ENCODE results near the gene NUDT13.

NUDT13 gene

DNA sequence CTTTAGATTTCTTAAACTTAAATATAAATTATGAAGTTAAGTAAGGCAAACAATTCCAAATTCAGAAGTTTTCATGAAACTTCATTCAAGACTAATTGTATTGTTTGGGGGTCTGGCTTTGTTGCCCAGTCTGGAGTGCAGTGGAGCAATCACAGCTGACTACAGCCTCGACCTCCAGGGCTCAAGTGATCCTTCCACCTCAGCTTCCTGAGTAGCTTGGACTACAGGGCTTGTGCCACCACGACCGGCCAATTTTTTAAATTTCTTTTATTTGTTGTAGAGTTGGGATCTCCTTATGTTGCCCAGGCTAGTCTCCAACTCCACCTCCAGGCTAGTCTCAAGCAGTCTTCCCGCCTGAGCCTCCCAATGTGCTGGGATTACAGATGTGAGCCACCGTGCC lies 26.0 kb upstream of the NUDT13 start:
- H3K4me1 ChIP-seq (ENCODE audit: control insufficient read depth, insufficient read depth, low read length), result no peaks in the 10 kb centered on the region
- no peaks in the 10 kb centered on the region for H3K9me3 ChIP-seq (ENCODE audit: control insufficient read depth, low read length)
- 90 to 96% methylated on average over 5 of the region's 5 CpGs for WGBS, 2 experiments
- no peaks in the 10 kb centered on the region for H3K36me3 ChIP-seq (ENCODE audit: control insufficient read depth, insufficient read depth, low read length)
- no peak overlapping the region for H3K27ac ChIP-seq (ENCODE audit: insufficient read depth, low read depth, low read length, poor library complexity, severe bottlenecking)
- no peaks in the 10 kb centered on the region for H3K27me3 ChIP-seq (ENCODE audit: control insufficient read depth, insufficient read depth, low read length, poor library complexity, severe bottlenecking)
- H3K4me3 ChIP-seq (ENCODE audit: insufficient read depth, low read depth, low read length), result no peak overlapping the region

DNA sequence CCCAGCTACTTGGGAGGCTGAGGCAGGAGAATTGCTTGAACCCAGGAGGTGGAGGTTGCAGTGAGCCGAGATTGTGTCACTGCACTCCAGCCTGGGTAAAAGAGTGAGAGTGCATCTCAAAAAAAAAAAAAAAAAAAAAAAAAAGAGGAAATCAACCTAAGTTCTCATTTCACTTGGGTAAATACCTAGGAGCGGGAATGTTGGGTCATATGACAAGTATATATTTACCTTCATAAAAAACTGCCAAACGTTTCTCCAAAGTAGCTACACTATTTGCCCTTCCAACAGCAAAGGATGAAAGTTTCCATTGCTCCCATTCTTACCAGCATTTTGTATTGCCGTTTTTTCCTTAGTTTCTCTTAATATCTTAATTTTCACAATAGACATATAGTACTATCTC lies 23.4 kb upstream of the NUDT13 start:
- 95% methylated on average over 2 to 4 of the region's 4 CpGs for WGBS, 2 experiments
- Histone ChIP-seq H3K4me1 (ENCODE audit: control insufficient read depth, insufficient read depth, low read length) (no peaks in the 10 kb centered on the region), H3K27me3 (ENCODE audit: control insufficient read depth, insufficient read depth, low read length, poor library complexity, severe bottlenecking) (no peaks in the 10 kb centered on the region), H3K9me3 (ENCODE audit: control insufficient read depth, low read length) (no peaks in the 10 kb centered on the region), H3K4me3 (ENCODE audit: insufficient read depth, low read depth, low read length) (no peak overlapping the region), H3K36me3 (ENCODE audit: control insufficient read depth, insufficient read depth, low read length) (no peaks in the 10 kb centered on the region), H3K27ac (ENCODE audit: insufficient read depth, low read depth, low read length, poor library complexity, severe bottlenecking) (no peak overlapping the region)

DNA sequence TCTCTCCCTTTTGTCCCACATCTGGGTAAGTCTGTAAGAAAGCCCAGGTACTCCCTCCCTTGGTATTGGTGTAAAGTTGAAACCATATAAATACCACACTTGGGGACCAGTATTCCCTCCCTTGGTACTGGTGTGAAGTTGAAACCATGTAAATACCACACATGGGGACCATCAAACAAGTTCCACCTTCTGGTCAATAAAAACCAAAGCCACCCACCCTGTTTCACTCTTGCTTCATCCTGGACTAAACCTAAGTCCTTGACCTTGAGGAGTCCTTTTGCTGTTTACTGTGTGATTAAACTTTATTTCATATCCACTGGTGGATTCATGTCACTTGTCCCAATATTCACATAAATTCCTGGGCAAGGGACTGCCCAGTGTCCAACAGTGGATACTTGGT lies 22.0 kb upstream of the NUDT13 start:
- no peak overlapping the region for H3K27ac ChIP-seq (ENCODE audit: insufficient read depth, low read depth, low read length, poor library complexity, severe bottlenecking)
- H3K9me3 ChIP-seq (ENCODE audit: control insufficient read depth, low read length), result no peaks in the 10 kb centered on the region
- H3K36me3 ChIP-seq (ENCODE audit: control insufficient read depth, insufficient read depth, low read length), result no peaks in the 10 kb centered on the region
- no peaks in the 10 kb centered on the region for H3K27me3 ChIP-seq (ENCODE audit: control insufficient read depth, insufficient read depth, low read length, poor library complexity, severe bottlenecking)
- H3K4me3 ChIP-seq (ENCODE audit: insufficient read depth, low read depth, low read length), result no peak overlapping the region
- H3K4me1 ChIP-seq (ENCODE audit: control insufficient read depth, insufficient read depth, low read length), result no peaks in the 10 kb centered on the region

DNA sequence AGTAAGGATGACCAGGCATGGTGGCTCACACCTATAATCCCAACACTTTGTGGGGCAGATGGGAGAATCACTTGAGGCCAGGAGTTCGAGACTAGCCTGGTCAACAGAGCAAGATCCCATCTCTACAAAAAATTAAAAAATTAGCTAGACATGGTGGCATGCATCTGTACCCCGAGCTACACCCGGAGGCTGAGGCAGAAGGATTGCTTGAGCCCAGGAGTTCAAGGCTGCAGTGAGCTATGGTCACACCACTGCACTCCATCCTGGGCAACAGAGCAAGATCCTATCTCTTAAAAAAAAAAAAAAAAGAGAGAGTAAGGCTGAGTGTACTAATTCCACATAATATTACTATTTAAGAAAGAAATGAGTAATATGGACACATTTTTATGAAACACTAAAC lies 17.4 kb upstream of the NUDT13 start:
- Histone ChIP-seq H3K36me3 (ENCODE audit: control insufficient read depth, insufficient read depth, low read length) (no peaks in the 10 kb centered on the region), H3K9me3 (ENCODE audit: control insufficient read depth, low read length) (no peaks in the 10 kb centered on the region), H3K4me3 (ENCODE audit: insufficient read depth, low read depth, low read length) (no peak overlapping the region), H3K27ac (ENCODE audit: insufficient read depth, low read depth, low read length, poor library complexity, severe bottlenecking) (no peak overlapping the region), H3K27me3 (ENCODE audit: control insufficient read depth, insufficient read depth, low read length, poor library complexity, severe bottlenecking) (no peaks in the 10 kb centered on the region), H3K4me1 (ENCODE audit: control insufficient read depth, insufficient read depth, low read length) (peaks cover 12% of the 10 kb centered on the region)
- WGBS, 2 experiments, result 91 to 95% methylated on average over 3 of the region's 3 CpGs

DNA sequence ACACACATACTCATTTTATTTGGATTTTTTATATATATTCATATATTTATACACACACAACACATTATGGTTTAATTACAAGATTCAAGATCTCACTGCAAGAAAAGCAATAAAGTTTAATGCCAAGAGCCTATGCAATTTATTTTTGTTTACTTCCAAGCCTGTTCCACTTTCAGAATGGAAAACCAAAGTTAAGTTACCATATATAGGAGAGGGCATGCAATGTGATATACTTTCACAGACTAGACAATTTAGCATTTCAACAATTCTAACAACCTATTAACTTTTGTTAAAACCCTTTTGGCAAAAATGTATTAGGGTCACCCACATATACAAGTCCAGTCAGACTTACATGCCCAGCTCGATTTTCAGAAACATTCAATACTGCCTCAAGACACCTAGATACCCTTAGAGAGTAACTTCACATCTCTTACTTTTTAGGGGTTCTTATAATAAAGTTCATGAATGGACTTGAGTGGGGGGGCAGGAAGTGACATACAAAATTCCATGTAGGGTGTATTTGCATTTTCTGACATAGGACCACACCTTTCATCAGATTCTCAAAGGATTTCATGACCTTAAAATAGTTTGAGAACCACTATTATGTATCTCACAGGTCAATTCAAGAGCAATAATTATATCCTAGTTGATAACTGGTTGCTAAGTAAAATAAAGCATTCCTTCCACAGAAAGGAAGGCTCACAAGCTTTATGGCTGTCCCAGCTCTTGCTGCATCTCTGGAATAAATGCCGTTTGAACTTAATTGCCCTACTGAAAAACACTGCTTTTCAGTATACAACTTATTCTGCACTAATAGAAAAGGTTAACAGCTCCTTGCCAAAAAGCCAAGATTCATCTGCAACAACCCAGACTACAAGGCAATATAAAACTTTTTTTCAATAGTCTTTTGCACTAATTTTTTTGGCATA lies 16.1 kb upstream of the NUDT13 start:
- peak overlapping the region; percentile 88 for H3K4me3 ChIP-seq (ENCODE audit: insufficient read depth, low read depth, low read length)
- no peaks in the 10 kb centered on the region for H3K36me3 ChIP-seq (ENCODE audit: control insufficient read depth, insufficient read depth, low read length)
- no peaks in the 10 kb centered on the region for H3K27me3 ChIP-seq (ENCODE audit: control insufficient read depth, insufficient read depth, low read length, poor library complexity, severe bottlenecking)
- no peaks in the 10 kb centered on the region for H3K9me3 ChIP-seq (ENCODE audit: control insufficient read depth, low read length)
- peaks cover 12% of the 10 kb centered on the region for H3K4me1 ChIP-seq (ENCODE audit: control insufficient read depth, insufficient read depth, low read length)
- 87 to 91% methylated on average over 2 of the region's 2 CpGs for WGBS, 2 experiments
- no peak overlapping the region for H3K27ac ChIP-seq (ENCODE audit: insufficient read depth, low read depth, low read length, poor library complexity, severe bottlenecking)

DNA sequence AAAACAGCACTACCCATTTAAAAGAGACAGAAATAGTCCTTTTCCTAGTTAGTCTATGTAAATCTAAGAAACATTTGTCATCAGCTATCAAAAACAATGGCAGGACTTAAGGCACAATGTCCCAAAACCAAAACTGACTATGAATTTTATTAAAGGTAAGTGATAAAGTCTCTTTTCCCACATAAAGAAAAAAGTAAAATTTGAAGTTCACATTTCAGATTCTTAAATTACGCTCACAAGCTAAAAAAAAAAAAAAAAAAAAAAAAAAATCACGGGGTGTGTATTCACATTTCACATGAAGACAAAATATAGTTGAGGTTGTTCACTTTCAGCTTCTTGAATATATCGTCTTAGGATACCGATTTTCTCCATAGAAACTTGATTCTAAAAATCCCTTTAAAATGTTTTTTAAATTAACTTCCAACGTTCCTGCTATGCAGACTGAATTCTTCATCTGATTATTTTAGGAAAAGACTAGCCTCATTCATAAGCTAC lies 15.2 kb upstream of the NUDT13 start:
- H3K36me3 ChIP-seq (ENCODE audit: control insufficient read depth, insufficient read depth, low read length), result no peaks in the 10 kb centered on the region
- peak overlapping the region; percentile 88 for H3K4me3 ChIP-seq (ENCODE audit: insufficient read depth, low read depth, low read length)
- 5 to 12% methylated on average over 3 to 5 of the region's 5 CpGs for WGBS, 2 experiments
- peak overlapping the region; percentile 70 for H3K27ac ChIP-seq (ENCODE audit: insufficient read depth, low read depth, low read length, poor library complexity, severe bottlenecking)
- no peaks in the 10 kb centered on the region for H3K27me3 ChIP-seq (ENCODE audit: control insufficient read depth, insufficient read depth, low read length, poor library complexity, severe bottlenecking)
- H3K9me3 ChIP-seq (ENCODE audit: control insufficient read depth, low read length), result no peaks in the 10 kb centered on the region
- H3K4me1 ChIP-seq (ENCODE audit: control insufficient read depth, insufficient read depth, low read length), result peaks cover 12% of the 10 kb centered on the region

DNA sequence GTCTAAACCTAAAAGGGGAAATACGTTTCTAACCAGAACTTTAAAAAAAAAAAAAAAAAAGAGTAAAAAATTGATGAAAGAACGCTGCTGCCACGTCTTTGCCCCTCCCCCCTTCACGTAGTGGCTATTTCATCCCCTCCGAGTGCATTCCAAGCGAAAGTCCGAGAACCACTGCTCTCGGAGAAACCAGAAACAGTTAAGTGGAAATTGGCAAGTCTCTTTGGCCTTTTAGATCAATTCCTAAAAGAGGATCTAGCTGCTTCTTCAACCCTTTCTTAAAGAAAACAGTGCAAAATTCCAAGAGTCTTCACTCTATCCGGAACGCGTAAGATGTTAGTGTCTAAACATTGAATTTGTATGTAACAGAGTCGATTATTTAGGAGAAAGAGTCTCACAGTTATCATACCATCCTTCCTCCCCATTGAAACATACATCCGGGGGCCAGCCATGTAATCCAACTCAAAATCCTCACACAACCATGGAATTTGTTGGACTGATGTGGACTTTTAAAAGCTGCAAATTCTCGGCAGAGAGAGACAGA lies 14.7 kb upstream of the NUDT13 start:
- H3K36me3 ChIP-seq (ENCODE audit: control insufficient read depth, insufficient read depth, low read length), result no peaks in the 10 kb centered on the region
- peaks cover 12% of the 10 kb centered on the region for H3K4me1 ChIP-seq (ENCODE audit: control insufficient read depth, insufficient read depth, low read length)
- peak overlapping the region; percentile 88 for H3K4me3 ChIP-seq (ENCODE audit: insufficient read depth, low read depth, low read length)
- H3K27me3 ChIP-seq (ENCODE audit: control insufficient read depth, insufficient read depth, low read length, poor library complexity, severe bottlenecking), result no peaks in the 10 kb centered on the region
- peak overlapping the region; percentile 70 for H3K27ac ChIP-seq (ENCODE audit: insufficient read depth, low read depth, low read length, poor library complexity, severe bottlenecking)
- 0 to 1% methylated on average over 11 to 14 of the region's 14 CpGs for WGBS, 2 experiments
- no peaks in the 10 kb centered on the region for H3K9me3 ChIP-seq (ENCODE audit: control insufficient read depth, low read length)

DNA sequence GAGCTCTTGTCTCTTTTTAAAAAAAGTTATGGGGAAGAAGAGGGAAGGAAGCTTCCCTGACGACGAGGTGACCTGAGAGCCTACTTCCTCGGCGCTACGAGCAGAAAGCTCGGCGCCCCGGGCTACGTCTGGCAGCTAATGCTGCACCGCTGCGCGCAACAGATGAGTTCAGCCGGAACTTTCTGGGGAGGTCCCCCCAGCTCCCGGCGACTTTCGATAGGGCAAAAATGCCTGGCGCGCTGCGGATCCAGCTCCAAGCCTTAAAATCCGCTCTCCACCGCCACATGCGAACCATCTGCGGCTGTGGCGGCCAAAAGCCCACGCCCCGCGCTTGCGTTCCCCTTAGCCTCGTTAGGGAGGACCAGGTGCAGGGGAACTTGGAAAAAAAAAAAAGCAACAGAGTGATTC lies 14.2 kb upstream of the NUDT13 start:
- no peaks in the 10 kb centered on the region for H3K27me3 ChIP-seq (ENCODE audit: control insufficient read depth, insufficient read depth, low read length, poor library complexity, severe bottlenecking)
- peak overlapping the region; percentile 70 for H3K27ac ChIP-seq (ENCODE audit: insufficient read depth, low read depth, low read length, poor library complexity, severe bottlenecking)
- no peaks in the 10 kb centered on the region for H3K9me3 ChIP-seq (ENCODE audit: control insufficient read depth, low read length)
- H3K36me3 ChIP-seq (ENCODE audit: control insufficient read depth, insufficient read depth, low read length), result no peaks in the 10 kb centered on the region
- peak overlapping the region; percentile 88 for H3K4me3 ChIP-seq (ENCODE audit: insufficient read depth, low read depth, low read length)
- H3K4me1 ChIP-seq (ENCODE audit: control insufficient read depth, insufficient read depth, low read length), result peaks cover 12% of the 10 kb centered on the region
- 0% methylated on average over 29 of the region's 29 CpGs for whole genome bisulfite sequencing, 2 experiments

DNA sequence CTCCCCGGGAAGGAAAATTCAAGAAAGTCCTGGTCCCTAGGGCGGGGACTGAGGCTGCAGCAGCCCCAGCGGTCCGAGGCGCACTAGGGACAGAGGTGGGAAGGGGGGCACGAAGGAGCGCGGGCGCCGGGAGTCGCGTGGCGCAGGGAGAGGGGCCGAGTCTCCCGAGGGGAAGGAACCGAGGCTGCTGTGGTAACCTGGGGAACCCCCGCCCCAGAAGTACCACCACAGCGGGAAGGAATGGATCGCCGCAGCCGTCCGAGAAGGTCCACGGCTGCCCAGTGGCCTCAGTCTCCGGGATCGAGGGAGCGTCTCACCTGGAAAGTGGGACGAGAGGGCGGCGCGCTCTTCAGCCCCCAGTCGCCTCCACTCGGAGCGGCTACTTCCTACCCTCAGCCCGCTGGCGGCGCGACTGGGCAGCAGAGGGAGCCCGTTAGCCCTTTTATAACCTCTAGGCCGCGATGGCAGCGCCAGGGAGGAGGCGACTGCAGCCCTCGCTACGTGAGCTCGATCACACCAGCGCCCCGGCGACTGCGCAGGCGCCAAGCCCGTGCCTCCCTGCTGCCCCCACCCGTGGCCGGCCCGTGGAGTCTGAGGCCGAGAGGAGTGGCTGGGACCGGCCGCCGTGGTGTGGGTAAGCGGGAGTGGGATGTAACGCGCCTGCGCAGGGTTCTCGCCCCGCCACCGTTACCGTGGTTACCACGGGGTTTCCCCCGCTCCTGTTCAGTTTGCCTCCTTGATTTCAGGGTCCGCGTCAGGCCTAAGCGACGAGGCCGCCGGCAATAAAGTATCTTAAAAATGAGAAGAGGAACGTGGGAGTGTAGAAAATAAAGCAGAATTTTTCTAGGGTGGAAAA lies 13.6 kb upstream of the NUDT13 start, which contains the start of gene P4HA1:
Gene P4HA1, minus strand, starts transcription at position 418 of the 856 bp plus-strand sequence. CDS start 21,983 bp downstream, outside the sequence.
- peak within 1 kb of the TSS; percentile 70 for H3K27ac ChIP-seq (ENCODE audit: insufficient read depth, low read depth, low read length, poor library complexity, severe bottlenecking)
- H3K4me1 ChIP-seq (ENCODE audit: control insufficient read depth, insufficient read depth, low read length), result peaks cover 12% of the 10 kb centered on the region
- no peaks in the 10 kb centered on the region for H3K27me3 ChIP-seq (ENCODE audit: control insufficient read depth, insufficient read depth, low read length, poor library complexity, severe bottlenecking)
- WGBS, 2 experiments, result 1% methylated on average over 75 of the region's 75 CpGs
- peak within 1 kb of the TSS; percentile 88 for H3K4me3 ChIP-seq (ENCODE audit: insufficient read depth, low read depth, low read length)
- no peaks in the 10 kb centered on the region for H3K36me3 ChIP-seq (ENCODE audit: control insufficient read depth, insufficient read depth, low read length)
- no peaks in the 10 kb centered on the region for H3K9me3 ChIP-seq (ENCODE audit: control insufficient read depth, low read length)

DNA sequence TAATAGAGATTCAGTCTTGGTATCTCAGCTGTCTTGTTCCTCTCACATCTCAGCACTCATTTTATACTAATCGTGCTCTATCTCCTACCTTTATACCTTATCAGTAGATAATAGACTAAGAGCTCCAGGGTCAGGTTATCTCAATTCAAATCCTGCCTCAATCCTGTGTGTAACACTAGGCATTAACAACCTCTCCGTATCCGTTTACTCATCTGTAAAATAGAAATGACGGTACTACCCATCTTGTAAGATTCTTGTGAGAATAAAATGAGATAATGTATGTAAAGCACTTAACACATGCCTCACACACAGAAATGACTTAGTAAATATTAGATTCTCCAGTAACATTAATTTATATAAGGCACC lies 13.0 kb upstream of the NUDT13 start:
- Histone ChIP-seq H3K36me3 (ENCODE audit: control insufficient read depth, insufficient read depth, low read length) (no peaks in the 10 kb centered on the region), H3K27me3 (ENCODE audit: control insufficient read depth, insufficient read depth, low read length, poor library complexity, severe bottlenecking) (no peaks in the 10 kb centered on the region), H3K4me1 (ENCODE audit: control insufficient read depth, insufficient read depth, low read length) (peaks cover 12% of the 10 kb centered on the region), H3K9me3 (ENCODE audit: control insufficient read depth, low read length) (no peaks in the 10 kb centered on the region), H3K4me3 (ENCODE audit: insufficient read depth, low read depth, low read length) (peak overlapping the region; percentile 88), H3K27ac (ENCODE audit: insufficient read depth, low read depth, low read length, poor library complexity, severe bottlenecking) (no peak overlapping the region)
- 84 to 86% methylated on average over 2 to 4 of the region's 4 CpGs for WGBS, 2 experiments

All from ectodermal cell (in vitro differentiated cells).